ENCODE data around the gene INSR.
"Not testable (repeated sequence)": the region's sequence is repeated elsewhere in the genome, so short reads cannot be mapped to it uniquely, and the experiment has no call there.

INSR gene

DNA sequence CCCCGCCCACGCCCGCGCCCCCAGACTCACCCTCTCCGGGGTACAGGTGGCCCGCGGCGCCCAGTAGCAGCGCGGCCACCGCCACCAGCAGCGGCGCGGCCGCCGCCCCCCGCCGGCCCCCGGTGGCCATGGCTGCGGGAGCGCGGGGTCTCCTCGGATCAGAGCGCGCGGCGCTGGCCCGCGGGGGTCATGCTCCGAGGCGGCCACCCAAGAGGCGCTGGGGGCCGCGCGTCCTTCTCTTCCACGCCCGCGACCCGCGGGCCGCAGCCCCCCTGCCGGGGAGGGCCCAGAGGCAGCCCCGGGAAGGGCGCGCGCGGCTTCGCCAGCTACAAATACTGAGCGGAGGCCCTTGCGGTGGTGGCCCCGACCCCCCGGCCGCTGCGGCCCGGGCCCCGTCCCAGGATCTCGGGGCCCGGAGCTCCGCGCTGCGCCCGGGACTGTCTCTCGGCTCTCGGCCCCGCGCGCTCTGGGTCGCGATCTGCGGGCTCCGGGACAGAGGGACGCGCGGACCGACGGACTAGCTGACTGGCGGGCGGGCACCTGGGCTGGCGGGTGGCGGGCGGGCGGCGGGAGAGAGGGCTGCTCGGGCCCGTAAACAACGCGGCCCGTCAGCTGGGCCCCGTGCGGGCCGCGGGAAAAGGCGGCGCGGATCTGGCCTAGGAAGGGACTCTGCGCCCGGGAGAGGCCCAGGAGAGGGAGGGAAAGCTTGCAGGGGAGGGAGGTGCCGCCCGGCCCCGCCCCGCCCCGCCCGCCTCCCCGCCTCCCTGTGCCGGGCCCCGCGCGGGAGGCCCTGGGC lies at the start of gene INSR:
Gene INSR, minus strand, starts transcription at position 653 of the 796 bp plus-strand sequence. Its CDS starts 523 bp downstream, at position 130.
- DNase-seq, result peak; percentile 62

DNA sequence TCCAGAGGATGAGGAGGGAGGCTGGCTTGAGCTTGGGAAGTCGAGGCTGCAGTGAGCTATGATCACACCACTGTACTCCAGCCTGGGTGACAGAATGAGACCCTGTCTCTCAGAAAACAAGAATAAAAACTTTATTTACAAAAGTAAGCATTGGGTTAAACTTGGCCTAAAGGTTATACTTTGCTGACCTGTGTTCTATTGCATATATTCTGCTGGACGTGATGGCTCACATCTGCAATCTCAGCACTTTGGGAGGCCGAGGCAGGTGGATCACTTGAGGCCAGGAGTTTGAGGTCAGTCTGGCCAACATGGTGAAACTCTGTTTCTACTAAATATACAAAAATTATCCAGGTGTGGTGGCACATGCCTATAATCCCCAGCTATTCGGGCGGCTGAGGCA lies 47.9 kb upstream of the INSR start:
- DNase-seq, result no peak

GRCh38 chr19:7340959-7341837 lies 47.0 kb upstream of the INSR start:
- DNase-seq, result peak; percentile 86

DNA sequence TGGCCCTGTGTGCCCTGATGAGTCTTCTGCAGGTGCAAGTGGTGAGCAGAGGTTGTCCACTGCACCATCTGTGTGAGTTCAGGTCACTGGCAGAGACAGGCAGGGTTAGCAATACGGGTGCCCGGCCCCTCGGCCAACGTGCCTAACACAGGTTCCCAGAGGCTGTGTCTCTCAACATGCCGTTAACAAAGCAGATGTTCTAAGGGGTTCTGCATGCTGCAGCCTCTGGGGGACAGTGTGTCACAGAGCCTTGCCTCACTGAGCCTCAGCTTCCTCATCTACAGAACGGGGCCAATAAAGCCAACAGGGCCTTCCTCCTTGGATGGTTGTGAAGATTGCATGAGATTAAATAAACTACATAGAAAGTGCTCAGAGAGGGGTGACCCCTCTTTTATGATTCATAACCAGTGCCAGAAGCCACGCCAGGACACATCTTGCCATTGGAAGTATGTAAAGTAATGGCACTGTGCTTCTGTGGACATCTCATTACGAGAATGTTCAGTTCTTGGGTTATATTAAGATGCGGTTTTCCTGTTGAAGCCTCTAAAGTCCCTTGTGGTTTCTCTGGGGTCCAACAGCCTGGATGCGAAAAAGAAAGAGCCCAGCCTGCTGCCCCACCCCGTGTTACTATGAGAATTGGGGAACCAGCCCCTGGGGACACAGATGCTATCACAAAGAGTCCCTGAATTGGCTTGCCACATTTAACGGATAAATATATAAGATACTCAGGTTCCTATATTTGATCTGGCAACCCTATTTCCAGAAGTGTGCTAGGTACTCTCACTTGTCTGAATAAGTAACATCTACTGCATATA lies 43.4 kb upstream of the INSR start:
- no peak for DNase-seq

DNA sequence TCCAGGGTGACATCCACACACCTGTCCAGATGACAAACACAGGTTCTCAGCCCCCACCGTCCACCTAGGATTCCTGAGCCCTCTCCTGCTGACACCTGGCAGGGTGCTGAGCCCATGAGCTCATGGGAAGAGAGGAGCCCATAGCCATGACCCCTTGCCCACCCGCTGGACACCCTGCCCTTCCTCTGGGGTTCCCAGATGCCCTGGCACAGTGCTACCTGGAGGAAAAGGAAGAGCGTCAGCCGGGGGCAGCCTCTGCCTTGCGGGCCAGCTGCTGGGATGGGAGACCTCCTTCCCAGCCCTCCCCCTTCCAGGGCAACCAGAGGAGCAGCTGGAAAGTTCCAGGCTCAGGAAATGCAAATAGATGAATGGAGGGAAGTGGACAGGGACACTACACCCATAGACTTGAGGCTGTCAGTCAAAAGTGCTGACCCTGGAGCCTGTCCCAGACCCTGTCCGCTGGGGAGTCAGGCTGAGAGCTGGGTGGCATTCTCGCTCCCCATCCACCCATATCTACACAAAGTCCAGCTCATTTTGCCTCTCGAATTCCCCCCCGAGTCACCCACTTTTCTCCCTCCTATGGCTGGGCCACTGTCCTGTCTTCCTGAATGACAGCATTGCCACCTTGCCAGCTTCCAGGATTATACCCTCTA lies 42.2 kb upstream of the INSR start:
- DNase-seq, result no peak

DNA sequence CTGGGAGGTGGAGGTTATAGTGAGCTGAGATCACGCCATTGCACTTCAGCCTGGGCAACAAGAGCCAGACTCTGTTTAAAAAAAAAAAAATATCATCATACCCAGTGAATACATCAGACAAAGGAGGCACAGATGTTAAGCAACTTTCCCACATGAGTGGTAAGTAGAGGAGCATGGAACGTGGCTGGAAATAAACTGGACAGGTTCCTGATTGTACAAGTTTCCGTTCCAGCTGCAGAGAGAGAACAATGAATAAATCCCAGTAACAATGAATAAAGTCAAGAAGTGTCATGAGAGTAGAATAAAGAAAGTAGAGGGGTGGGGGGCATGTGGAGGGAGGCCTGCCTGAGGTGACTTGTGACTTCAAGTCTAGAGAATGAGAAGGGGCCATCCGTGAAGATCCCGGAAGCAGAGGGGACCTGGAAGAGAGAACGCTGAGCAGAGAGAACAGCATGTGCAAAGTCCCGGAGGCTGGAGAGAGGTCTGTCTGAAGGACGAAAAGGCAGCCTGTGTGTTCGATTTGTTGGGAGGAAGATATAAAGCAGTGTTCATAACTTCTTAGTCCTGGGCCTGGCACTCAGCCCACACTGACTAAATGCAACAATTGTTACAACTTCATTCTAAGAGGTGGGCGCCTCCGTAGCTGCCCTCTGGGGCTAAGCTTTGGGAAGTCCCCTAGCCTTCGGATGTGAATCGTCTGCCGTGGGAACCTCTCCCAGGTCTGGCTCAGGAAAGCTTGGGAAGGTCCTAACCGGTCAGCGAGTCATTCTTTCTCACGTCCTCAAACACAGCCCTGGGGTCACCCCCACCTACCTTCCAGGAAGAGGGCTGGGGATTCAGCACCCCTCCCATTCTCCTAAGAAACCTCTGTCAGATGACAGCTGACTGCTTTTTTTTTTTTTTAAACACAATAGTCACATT lies 39.2 kb upstream of the INSR start:
- no peak for DNase-seq

DNA sequence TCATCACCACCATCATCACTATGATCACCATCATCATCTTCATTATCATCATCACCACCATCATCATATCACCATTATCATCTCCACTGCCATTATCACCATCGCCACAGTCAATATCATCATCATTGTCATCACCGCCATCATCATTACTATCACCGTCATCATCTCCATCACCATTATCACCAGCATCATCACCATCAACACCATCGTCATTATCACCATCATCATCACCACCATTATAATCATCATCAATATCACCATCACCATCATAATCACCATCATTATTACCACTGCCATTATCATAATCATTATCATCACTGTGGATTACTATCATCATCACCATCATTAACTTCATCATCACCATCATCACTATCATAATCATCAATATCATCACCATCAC lies 37.2 kb upstream of the INSR start:
- no peak for DNase-seq

- no peak for DNase-seq
Measured at GRCh38 chr19:7328647-7329046, 34.4 kb upstream of the INSR start.

GRCh38 chr19:7327802-7328201 lies 33.6 kb upstream of the INSR start:
- DNase-seq, result no peak

- no peak for DNase-seq
Measured at GRCh38 chr19:7326105-7326877, 32.1 kb upstream of the INSR start.

DNA sequence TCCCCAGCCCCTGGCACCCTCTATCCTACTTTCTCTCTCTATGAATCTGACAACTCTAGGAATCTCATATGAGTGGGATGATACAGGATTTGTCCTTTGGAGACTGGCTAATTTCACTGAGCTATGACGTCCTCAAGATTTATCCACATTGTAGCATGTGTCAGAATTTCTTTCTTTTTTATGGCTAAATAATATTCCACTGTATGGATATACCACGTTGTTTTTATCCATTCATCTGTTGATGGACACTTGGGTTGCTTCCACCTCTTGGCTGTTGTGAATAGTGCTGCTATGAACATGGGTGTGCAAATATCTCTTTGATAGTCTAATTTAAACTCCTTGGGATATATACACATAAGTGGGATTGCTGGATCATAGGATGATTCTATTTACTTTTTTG lies 24.0 kb upstream of the INSR start:
- no peak for DNase-seq

DNA sequence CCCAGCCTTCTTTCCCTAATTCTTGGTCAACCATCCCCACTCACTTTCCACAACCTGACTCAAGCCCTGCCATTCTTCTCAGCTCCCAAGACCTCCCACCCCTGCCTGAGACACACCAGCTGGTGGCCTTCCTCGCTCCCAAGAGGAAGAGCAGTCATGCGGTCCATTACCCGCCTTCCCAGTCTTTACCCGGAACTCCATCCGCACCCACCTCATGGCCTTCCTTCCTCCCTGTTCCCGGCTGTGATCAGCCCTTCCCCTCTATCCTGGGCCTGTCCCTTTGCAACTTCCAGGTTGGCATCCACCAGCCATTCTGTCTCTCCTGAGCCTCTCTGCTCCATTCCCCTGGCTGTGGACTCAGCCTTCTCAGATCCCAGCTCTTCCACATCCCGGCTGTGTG lies 18.6 kb upstream of the INSR start:
- DNase-seq, result no peak

GRCh38 chr19:7311911-7312310 lies 17.7 kb upstream of the INSR start:
- no peak for DNase-seq

DNA sequence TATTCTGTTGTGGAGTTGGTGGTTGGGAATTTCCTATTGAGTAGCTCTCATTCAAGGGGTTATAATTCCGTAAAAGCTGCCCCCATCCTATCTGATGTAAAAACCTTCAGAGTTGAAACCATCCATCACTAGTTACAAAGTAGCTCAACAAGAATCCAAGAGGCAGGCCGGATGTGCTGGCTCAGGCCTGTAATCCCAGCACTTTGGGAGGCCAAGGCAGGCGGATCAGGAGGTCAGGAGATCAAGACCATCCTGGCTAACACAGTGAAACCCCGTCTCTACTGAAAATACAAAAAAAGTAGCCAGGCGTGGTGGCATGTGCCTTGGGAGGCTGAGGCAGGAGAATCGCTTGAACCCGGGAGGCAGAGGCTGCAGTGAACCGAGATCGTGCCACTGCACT lies 14.1 kb upstream of the INSR start:
- not testable (repeated sequence) for DNase-seq

GRCh38 chr19:7307590-7308218 lies 13.5 kb upstream of the INSR start:
- no peak for DNase-seq

GRCh38 chr19:7304200-7304599 lies 10.0 kb upstream of the INSR start:
- no peak for DNase-seq

- DNase-seq, result no peak
Measured at GRCh38 chr19:7303470-7303869, 9.3 kb upstream of the INSR start.

- no peak for DNase-seq
Measured at GRCh38 chr19:7301525-7301924, 7.3 kb upstream of the INSR start.

- DNase-seq, result no peak
Measured at GRCh38 chr19:7297742-7298141, 3.5 kb upstream of the INSR start.

- DNase-seq, result no peak
Measured at GRCh38 chr19:7295912-7296536, 1.8 kb upstream of the INSR start.
